Activated CD4-positive, alpha-beta memory T cell treated with anti-CD3 and anti-CD28 coated beads, Interleukin-2, amount 10 ng/mL, durations not matched to agents 7 days and 5 days (primary cell): Measurements from ENCODE around the gene CEP170B. TPM values are rescaled to one million over a fixed set of nuclear protein-coding genes. Genes with fewer than 3 reads are reported as not detected.
"Not testable (repeated sequence)": the region's sequence is repeated elsewhere in the genome, so short reads cannot be mapped to it uniquely, and the experiment has no call there.

Source experiments
- CTCF ChIA-PET: fragments of 350-600 bp; sonication (Branson Sonifier 250); formaldehyde crosslinking; loops from one replicate; lab custom pipeline; 2021; ENCODE audit warnings: antibody characterized with exemption, inconsistent platforms; lab: Charles Lee
- POLR2A ChIA-PET: fragments of 350-600 bp; sonication (Branson Sonifier 250); formaldehyde crosslinking; loops from one replicate; lab custom pipeline; 2021; ENCODE audit warnings: antibody characterized with exemption; lab: Charles Lee
- DNase-seq: peaks from one replicate; pipeline ENCODE4 v3.0.0-alpha.2; 2020
- H3K27ac Mint-ChIP-seq: one replicate; pipeline ENCODE4 v1.8.0; 2021; ENCODE audit warnings: mild to moderate bottlenecking, mixed read lengths
- H3K27me3 Mint-ChIP-seq: one replicate; pipeline ENCODE4 v1.8.0; 2021; ENCODE audit warnings: mixed read lengths
- H3K36me3 Mint-ChIP-seq: one replicate; pipeline ENCODE4 v1.8.0; 2021; ENCODE audit warnings: low read depth, mixed read lengths
- H3K4me1 Mint-ChIP-seq: one replicate; pipeline ENCODE4 v1.8.0; 2021; ENCODE audit warnings: mixed read lengths
- H3K4me3 Mint-ChIP-seq: one replicate; pipeline ENCODE4 v1.8.0; 2021; ENCODE audit warnings: mild to moderate bottlenecking, mixed read lengths
- H3K9me3 Mint-ChIP-seq: one replicate; pipeline ENCODE4 v1.8.0; 2021; ENCODE audit warnings: mixed read lengths
- total RNA-seq, 2 experiments: library from RNA; stranded (reverse); gene quantifications; one replicate each; pipeline ENCODE4 v1.2.3, GENCODE V29; 2021

CEP170B gene
- total RNA-seq, 2 experiments from 2014 or later = 3.0 to 3.2 TPM

DNA sequence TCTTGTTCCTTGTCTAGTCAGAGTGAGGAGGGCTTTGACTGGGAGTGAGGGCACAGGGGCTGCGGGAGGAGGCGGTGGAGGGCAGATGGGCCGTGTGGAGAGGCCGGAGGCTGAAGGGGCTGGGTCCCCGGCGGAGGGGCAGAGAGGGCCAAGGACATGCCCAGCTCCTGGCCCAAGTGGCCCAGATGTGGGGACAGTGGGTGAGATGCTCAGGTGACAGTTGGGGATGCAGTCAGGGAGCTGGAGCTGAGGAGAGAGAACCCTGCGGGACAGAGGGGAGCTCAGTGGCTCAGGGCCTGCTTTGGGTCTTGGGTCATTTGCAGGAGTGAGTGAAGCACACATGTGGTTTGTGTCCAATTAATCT, 33.1 kb downstream of the CEP170B start:
- H3K9me3 Mint-ChIP-seq = no peaks in the 10 kb centered on the region
- H3K4me3 Mint-ChIP-seq = no peak overlapping the region
- H3K27ac Mint-ChIP-seq = no peak overlapping the region
- H3K4me1 Mint-ChIP-seq = peaks cover 6% of the 10 kb centered on the region
- CTCF ChIA-PET = interaction anchor here (0.6 kb wide), 1 partner anchor 139 kb away, joined by 5 read pairs; no protein-coding TSS in a partner anchor
- no peaks in the 10 kb centered on the region for H3K36me3 Mint-ChIP-seq
- no peak for DNase-seq
- POLR2A ChIA-PET = no interaction called here
- H3K27me3 Mint-ChIP-seq = peaks cover 10% of the 10 kb centered on the region

DNA sequence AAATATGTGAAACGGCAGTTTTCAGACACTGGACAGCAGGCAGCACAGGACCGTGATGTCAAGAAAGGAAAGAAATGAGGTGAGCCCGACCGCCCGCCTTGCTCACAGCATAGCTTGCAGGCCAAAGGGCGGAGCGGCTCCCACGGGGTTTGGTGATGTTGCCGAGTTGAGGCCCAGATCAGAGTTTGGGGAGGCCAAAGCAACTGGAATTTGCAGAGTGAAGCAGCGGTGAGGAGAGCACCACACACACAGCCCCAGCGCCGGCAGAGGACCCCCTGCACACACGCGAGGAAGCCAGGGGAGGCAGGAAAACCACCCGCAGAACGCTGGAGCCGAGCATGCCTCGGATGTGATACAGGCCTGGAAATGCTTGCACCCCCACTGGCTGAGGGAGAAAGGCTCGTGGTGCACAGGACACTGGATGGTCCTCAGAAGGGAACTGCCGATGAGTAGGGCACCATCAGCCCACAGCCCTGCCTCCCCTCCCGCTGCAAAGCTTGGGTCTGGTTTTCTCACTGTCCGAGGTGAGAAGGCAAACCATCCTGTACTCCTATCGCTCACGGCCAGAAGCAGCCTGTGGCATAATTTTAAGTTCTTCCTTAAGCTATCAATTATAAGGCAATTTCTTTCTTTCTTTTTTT, 33.9 kb downstream of the CEP170B start:
- no peak for DNase-seq
- ChIA-PET CTCF (interaction anchor here (0.6 to 1.2 kb wide), 2 partner anchors 18 to 964 kb away, joined by 3 to 4 read pairs; no protein-coding TSS in a partner anchor), POLR2A (no interaction called here)
- H3K27me3 Mint-ChIP-seq = peaks cover 15% of the 10 kb centered on the region
- no peaks in the 10 kb centered on the region for H3K36me3 Mint-ChIP-seq
- H3K4me1 Mint-ChIP-seq = peaks cover 6% of the 10 kb centered on the region
- H3K9me3 Mint-ChIP-seq = no peaks in the 10 kb centered on the region
- no peak overlapping the region for H3K4me3 Mint-ChIP-seq
- H3K27ac Mint-ChIP-seq = no peak overlapping the region

DNA sequence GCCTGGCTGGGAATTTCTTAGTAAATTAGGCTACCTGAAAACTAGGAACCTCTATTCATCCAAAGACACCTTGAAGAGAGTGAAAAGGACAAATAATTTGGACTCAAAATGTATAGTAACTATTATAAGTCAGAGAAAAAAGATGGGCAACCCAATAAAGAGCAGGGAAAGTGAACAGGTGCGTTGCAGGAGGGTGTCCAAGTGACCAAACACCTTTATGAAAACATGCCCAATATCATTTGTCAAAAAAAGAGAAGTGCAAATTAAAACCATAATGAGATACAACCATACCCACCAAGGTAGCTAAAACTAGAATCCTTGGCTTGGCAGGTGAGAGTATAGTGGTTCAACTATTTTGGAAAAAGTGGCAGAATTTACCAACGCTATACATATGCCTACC, 34.7 kb downstream of the CEP170B start:
- no peak for DNase-seq
- Mint-ChIP-seq H3K4me3 (no peak overlapping the region), H3K27me3 (peaks cover 23% of the 10 kb centered on the region), H3K27ac (no peak overlapping the region), H3K36me3 (no peaks in the 10 kb centered on the region), H3K9me3 (no peaks in the 10 kb centered on the region), H3K4me1 (peaks cover 6% of the 10 kb centered on the region)
- CTCF ChIA-PET = interaction anchor here (0.8 to 1.2 kb wide), 2 partner anchors 17 to 146 kb away, joined by 3 read pairs; no protein-coding TSS in a partner anchor
- POLR2A ChIA-PET = no interaction called here

DNA sequence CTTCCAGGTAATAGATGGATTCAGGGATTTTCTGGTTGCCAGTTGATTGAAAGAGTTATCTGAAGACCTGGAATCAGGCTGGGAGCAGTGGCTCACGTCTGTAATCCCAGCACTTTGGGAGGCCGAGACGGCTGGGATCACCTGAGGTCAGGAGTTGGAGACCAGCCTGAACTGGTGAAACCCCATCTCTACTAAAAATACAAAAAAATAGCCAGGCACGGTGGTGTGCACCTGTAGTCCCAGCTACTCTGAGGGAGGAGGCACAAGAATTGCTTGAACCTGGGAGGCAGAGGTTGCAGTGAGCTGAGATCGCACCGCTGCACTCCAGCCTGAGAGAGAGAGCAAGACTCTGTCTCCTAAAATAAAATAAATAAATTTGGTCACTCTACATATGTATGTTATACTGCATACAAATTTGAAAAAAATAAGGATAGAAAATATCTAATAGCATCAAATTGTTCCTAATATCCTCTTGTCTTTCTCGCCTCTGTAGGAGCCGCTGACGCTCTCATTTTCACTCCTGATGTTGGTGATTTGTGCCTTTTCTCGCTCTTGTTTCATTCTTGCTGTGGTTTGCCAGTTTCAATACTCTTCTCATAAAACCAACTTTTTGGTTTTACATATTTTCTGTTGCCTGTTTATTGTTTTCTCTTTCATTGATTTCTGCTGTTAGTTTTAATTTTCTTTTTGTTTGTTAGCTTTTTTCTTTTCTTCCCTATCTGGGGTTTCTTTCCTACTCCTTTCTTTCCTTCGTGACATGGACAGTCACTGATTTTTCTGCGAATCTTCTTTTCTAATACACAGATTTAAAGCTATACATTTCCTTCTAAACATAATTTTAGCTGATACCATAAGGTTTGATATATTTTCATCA, 35.8 kb downstream of the CEP170B start:
- Mint-ChIP-seq H3K9me3 (no peaks in the 10 kb centered on the region), H3K36me3 (no peaks in the 10 kb centered on the region), H3K4me1 (peaks cover 7% of the 10 kb centered on the region), H3K27ac (no peak overlapping the region), H3K4me3 (no peak overlapping the region), H3K27me3 (peaks cover 25% of the 10 kb centered on the region)
- ChIA-PET CTCF (no interaction called here), POLR2A (no interaction called here)
- no peak for DNase-seq

DNA sequence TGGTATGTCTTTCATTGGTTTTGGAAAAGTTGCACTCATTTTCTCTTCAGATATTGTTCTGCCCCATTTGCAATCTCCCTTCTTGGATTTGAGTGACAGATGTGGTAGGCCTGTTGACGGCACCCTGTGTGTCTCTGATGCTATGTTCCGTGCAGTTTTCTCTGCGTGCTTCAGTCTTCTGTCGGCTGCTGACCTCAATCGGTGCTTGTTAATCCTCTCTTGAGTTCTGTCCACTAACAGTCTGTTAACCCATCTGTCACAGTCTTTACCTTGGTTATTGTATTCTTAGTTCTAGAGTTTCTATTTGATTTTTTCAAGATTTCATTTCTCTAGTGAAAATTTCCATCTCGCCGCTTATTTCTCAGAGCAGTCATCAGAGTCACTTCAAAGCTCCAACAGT, 38.9 kb downstream of the CEP170B start:
- POLR2A ChIA-PET = no interaction called here
- Mint-ChIP-seq H3K4me1 (peaks cover 7% of the 10 kb centered on the region), H3K36me3 (no peaks in the 10 kb centered on the region), H3K27ac (no peak overlapping the region), H3K4me3 (no peak overlapping the region), H3K9me3 (no peaks in the 10 kb centered on the region), H3K27me3 (peaks cover 33% of the 10 kb centered on the region)
- CTCF ChIA-PET = no interaction called here
- DNase-seq = no peak

DNA sequence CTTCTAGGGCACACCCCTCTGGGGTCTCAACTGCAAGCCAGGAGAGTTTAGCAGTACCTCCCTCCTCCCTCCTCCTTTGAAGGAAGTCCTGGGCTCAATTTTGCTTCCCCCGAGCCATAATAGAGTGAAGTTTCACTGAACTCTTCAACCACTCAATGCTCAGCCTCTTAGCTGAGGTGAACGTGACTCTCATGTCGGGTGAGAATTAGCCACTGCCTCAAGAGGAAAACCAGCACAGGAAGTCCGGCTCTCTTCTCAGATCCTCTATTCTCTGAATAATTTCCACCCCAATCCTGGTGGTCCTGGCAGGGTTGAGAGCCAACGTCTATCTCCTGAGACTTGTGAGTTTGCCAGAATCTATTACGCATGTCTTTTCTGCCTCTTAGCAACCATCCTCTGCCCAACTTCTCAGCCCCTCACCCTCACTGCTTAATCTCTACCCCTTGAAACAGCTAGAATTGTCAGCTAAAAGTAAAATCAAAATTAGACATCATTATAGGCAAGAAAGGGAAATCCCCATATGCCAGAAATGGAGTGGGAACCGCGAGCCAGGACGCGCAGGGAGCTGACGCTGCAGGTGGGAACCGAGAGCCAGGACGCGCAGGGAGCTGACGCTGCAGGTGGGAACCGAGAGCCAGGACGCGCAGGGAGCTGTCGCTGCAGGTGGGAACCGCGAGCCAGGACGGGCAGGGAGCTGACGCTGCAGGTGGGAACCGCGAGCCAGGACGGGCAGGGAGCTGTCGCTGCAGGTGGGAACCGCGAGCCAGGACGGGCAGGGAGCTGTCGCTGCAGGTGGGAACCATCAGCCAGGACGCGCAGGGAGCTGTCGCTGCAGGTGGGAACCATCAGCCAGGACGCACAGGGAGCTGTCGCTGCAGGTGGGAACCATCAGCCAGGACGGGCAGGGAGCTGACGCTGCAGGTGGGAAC, 39.8 kb downstream of the CEP170B start:
- DNase-seq, H3K4me3 Mint-ChIP-seq, H3K36me3 Mint-ChIP-seq, POLR2A ChIA-PET, H3K4me1 Mint-ChIP-seq, H3K27ac Mint-ChIP-seq, H3K9me3 Mint-ChIP-seq: not testable (repeated sequence)
- CTCF ChIA-PET = interaction anchor here (0.9 kb wide), 1 partner anchor 141 kb away, joined by 3 read pairs; no protein-coding TSS in a partner anchor
- H3K27me3 Mint-ChIP-seq = peaks cover 35% of the 10 kb centered on the region

DNA sequence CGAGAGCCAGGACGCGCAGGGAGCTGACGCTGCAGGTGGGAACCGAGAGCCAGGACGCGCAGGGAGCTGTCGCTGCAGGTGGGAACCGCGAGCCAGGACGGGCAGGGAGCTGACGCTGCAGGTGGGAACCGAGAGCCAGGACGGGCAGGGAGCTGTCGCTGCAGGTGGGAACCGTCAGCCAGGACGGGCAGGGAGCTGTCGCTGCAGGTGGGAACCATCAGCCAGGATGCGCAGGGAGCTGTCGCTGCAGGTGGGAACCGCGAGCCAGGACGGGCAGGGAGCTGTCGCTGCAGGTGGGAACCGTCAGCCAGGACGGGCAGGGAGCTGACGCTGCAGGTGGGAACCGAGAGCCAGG, 40.5 kb downstream of the CEP170B start:
- H3K27ac Mint-ChIP-seq, H3K36me3 Mint-ChIP-seq, DNase-seq, H3K4me1 Mint-ChIP-seq, H3K9me3 Mint-ChIP-seq, H3K4me3 Mint-ChIP-seq, POLR2A ChIA-PET: not testable (repeated sequence)
- CTCF ChIA-PET = interaction anchor here (0.9 kb wide), 1 partner anchor 141 kb away, joined by 3 read pairs; no protein-coding TSS in a partner anchor
- peaks cover 39% of the 10 kb centered on the region for H3K27me3 Mint-ChIP-seq

DNA sequence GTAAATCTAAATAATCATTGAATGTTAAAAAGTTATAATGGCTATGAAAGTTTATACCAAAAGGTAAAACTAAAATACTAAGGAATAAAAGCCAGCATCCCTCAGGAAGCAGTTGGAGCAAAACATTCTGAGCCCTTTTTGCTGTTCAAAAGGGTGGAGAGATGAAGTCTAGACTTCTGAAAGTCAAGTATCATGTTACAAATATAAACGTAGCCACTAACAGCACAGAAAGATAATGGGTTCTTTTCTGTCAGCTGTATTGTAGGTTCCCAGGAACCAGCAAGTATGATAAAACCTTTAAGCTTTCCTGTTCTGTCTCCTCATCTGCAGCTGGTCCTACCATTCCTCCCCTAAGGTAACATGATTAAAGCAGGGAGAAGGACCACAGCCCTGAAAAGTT, 43.2 kb downstream of the CEP170B start:
- H3K36me3 Mint-ChIP-seq = peaks cover 2% of the 10 kb centered on the region
- no peak overlapping the region for H3K27ac Mint-ChIP-seq
- DNase-seq = no peak
- H3K4me3 Mint-ChIP-seq = no peak overlapping the region
- H3K4me1 Mint-ChIP-seq = peaks cover 2% of the 10 kb centered on the region
- H3K27me3 Mint-ChIP-seq = peaks cover 36% of the 10 kb centered on the region
- ChIA-PET CTCF (no interaction called here), POLR2A (no interaction called here)
- peaks cover 8% of the 10 kb centered on the region for H3K9me3 Mint-ChIP-seq

DNA sequence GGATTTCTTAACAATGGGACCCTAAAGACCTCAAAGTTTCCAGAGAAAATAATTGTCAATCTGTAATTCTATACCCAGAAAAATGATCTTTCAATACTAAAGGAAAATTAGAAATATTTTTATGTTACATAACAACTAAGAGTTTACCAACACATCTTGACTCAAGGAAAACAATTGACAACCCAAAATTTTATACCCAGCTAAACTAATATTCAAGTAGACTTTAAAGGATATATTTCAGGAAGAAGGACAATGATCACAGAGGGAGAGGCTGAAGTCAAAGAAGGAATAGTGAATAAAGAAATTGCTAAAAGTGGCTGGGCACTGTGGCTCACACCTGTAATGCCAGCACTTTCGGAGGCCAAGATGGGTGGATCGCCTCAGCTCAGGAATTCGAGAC, 47.0 kb downstream of the CEP170B start:
- ChIA-PET CTCF (no interaction called here), POLR2A (no interaction called here)
- H3K4me1 Mint-ChIP-seq = no peaks in the 10 kb centered on the region
- peaks cover 30% of the 10 kb centered on the region for H3K27me3 Mint-ChIP-seq
- peaks cover 2% of the 10 kb centered on the region for H3K36me3 Mint-ChIP-seq
- no peak overlapping the region for H3K27ac Mint-ChIP-seq
- peaks cover 8% of the 10 kb centered on the region for H3K9me3 Mint-ChIP-seq
- no peak overlapping the region for H3K4me3 Mint-ChIP-seq
- no peak for DNase-seq

DNA sequence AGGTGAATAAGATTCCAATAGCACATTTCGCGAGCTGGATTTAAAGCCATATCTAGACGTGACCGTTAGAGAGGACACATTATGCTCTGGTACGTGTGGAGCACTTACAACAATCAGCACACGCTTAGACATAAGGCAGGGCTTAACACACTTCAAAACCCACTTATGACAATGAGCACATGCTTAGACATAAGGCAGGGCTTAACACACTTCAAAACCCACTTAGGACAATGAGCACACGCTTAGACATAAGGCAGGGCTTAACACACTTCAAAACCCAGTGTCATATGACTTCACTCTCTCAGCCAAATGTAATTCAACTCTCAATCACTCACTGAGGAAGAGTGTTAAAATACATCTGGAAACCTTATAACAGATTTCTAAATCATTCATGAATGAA, 48.4 kb downstream of the CEP170B start:
- Mint-ChIP-seq H3K27me3 (peaks cover 21% of the 10 kb centered on the region), H3K36me3 (peaks cover 2% of the 10 kb centered on the region), H3K4me1 (no peaks in the 10 kb centered on the region), H3K9me3 (peaks cover 8% of the 10 kb centered on the region), H3K27ac (no peak overlapping the region), H3K4me3 (no peak overlapping the region)
- no peak for DNase-seq
- ChIA-PET POLR2A (no interaction called here), CTCF (no interaction called here)

DNA sequence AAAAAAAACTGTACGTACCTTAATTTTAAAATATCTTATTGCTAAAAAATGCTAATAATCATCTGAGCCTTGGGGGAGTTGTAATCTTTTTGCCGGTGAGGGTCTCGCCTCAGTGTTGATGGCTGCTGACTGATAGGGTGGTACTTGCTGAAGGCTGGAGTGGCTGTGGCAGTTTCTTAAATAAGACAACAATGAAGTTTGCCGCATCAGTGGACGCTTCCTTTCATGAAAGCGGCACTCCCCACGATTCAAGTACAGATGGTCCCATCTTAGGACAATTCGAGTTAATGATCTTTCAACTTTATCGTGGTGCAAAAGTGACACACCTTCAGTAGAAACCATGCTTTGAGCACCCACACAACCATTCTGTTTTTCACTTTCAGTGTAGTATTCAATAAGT, 52.0 kb downstream of the CEP170B start:
- no peak for DNase-seq

DNA sequence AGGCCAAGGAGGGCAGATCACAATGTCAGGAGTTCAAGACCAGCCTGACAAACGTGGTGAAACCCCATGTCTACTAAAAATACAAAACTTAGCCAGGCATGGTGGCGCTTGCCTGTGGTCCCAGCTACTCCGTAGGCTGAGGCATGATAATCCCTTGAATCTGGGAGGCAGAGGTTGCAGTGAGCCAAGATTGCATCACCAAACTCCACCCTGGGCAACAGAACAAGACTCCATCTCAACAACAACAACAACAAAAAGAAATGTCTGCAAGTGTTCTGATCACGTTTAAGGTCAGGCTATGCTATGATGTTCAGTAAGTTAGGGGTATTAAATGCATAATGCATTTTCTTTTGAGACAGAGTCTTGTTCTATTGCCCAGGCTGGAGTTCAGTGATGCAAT, 52.9 kb downstream of the CEP170B start:
- POLR2A ChIA-PET = no interaction called here
- H3K4me3 Mint-ChIP-seq = no peak overlapping the region

More for the DNA sequence above, 52.0 kb downstream of the CEP170B start:
- no peak overlapping the region for H3K27ac Mint-ChIP-seq
- no peaks in the 10 kb centered on the region for H3K4me1 Mint-ChIP-seq
- H3K36me3 Mint-ChIP-seq = peaks cover under 1% of the 10 kb centered on the region
- no peak overlapping the region for H3K4me3 Mint-ChIP-seq
- ChIA-PET POLR2A (no interaction called here), CTCF (interaction anchor here (1.5 kb wide), 1 partner anchor 18 kb away, joined by 3 read pairs; no protein-coding TSS in a partner anchor)
- H3K27me3 Mint-ChIP-seq = peaks cover 16% of the 10 kb centered on the region
- H3K9me3 Mint-ChIP-seq = peaks cover under 1% of the 10 kb centered on the region

More for the DNA sequence above, 52.9 kb downstream of the CEP170B start:
- Mint-ChIP-seq H3K9me3 (no peaks in the 10 kb centered on the region), H3K4me1 (no peaks in the 10 kb centered on the region), H3K36me3 (no peaks in the 10 kb centered on the region), H3K27ac (no peak overlapping the region), H3K27me3 (peaks cover 16% of the 10 kb centered on the region)
- CTCF ChIA-PET = interaction anchor here (1.5 kb wide), 1 partner anchor 18 kb away, joined by 3 read pairs; no protein-coding TSS in a partner anchor
- DNase-seq = no peak
